Tibial artery (tissue), 4 donors: ENCODE measurements around the gene ROBO2.

Experiments
- DNase-seq, 2 donors: peaks; one replicate each; pipeline ENCODE4 v3.0.0-alpha.2; 2019
- H3K27ac ChIP-seq, 2 donors: fragments of 200-600 bp; sonication (generic) in 1 of 2; 1 replicate in 1 of 2; 2 replicates in 1 of 2; pipeline ENCODE4 v1.5.1; 2018 to 2019; ENCODE audit warnings: mild to moderate bottlenecking in 1 of 2
- H3K27me3 ChIP-seq, 2 donors: fragments of 200-600 bp; sonication (generic) in 1 of 2; one replicate each; pipeline versions ENCODE4 v1.5.1 to v1.6.0; 2016 to 2019
- H3K36me3 ChIP-seq, 3 donors: fragments of 200-600 bp; sonication (generic) in 2 of 3; one replicate each; pipeline ENCODE4 v1.5.1; 2016 to 2019; ENCODE audit warnings: mild to moderate bottlenecking in 2 of 3
- H3K4me1 ChIP-seq, 4 donors: fragments of 200-600 bp; sonication (generic) in 2 of 4; 1 replicate in 3 of 4; 2 replicates in 1 of 4; pipeline ENCODE4 v1.5.1; 2016 to 2019
- H3K4me3 ChIP-seq, 2 donors: fragments of 200-600 bp; sonication (generic) in 1 of 2; 1 replicate in 1 of 2; 2 replicates in 1 of 2; pipeline ENCODE4 v1.5.1; 2018 to 2019; ENCODE audit warnings: mild to moderate bottlenecking in 2 of 2
- H3K9me3 ChIP-seq, 3 donors: fragments of 200-600 bp; sonication (generic) in 1 of 3; one replicate each; pipeline ENCODE4 v1.5.1; 2016 to 2019
- CTCF ChIP-seq, 2 experiments: fragments of 200-600 bp in 1 of 2; fragments of 450-650 bp in 1 of 2; IDR thresholded peaks; one replicate each; pipeline ENCODE4 v1.5.1; 2017 to 2019; ENCODE audit warnings: antibody characterized with exemption in 2 of 2, mild to moderate bottlenecking in 1 of 2, moderate library complexity in 1 of 2
- intact Hi-C: fragments of 100-400 bp; cut with DNase I; formaldehyde crosslinking; loops from one replicate; pipeline ENCODE4 v1.15.0; 2023; ENCODE audit warnings: low total_unique reads

Gene ROBO2

GRCh38 chr3:77146004-77146403 is 106.1 kb downstream of the ROBO2 start:
- Histone ChIP-seq H3K4me1 (no peaks in the 10 kb centered on the region), H3K36me3 (no peaks in the 10 kb centered on the region), H3K27ac (no peak overlapping the region), H3K27me3 (no peaks in the 10 kb centered on the region), H3K9me3 (no peaks in the 10 kb centered on the region), H3K4me3 (no peak overlapping the region)
- intact Hi-C loops, result no loop called here
- TF ChIP-seq CTCF (IDR thresholded peaks at IDR 0.05), result no peak
- no peak for DNase-seq

- H3K27me3 ChIP-seq, result no peaks in the 10 kb centered on the region
- H3K9me3 ChIP-seq, result no peaks in the 10 kb centered on the region
- H3K36me3 ChIP-seq, result no peaks in the 10 kb centered on the region
- no peak for TF ChIP-seq CTCF (IDR thresholded peaks at IDR 0.05)
- H3K4me1 ChIP-seq, result no peaks in the 10 kb centered on the region
- no peak overlapping the region for H3K27ac ChIP-seq
- H3K4me3 ChIP-seq, result no peak overlapping the region
- no peak for DNase-seq
- intact Hi-C loops, result no loop called here
Measured at GRCh38 chr3:77147836-77148578, 108.1 kb downstream of the ROBO2 start.

- Histone ChIP-seq H3K4me3 (no peak overlapping the region), H3K27me3 (no peaks in the 10 kb centered on the region), H3K9me3 (no peaks in the 10 kb centered on the region), H3K4me1 (no peaks in the 10 kb centered on the region), H3K27ac (no peak overlapping the region), H3K36me3 (no peaks in the 10 kb centered on the region)
- DNase-seq, result no peak
- TF ChIP-seq CTCF (IDR thresholded peaks at IDR 0.05), result no peak
- intact Hi-C loops, result no loop called here
Measured at GRCh38 chr3:77149382-77149781, 109.5 kb downstream of the ROBO2 start.

- no peak for DNase-seq
- Histone ChIP-seq H3K27ac (no peak overlapping the region), H3K9me3 (no peaks in the 10 kb centered on the region), H3K27me3 (no peaks in the 10 kb centered on the region), H3K4me1 (no peaks in the 10 kb centered on the region), H3K4me3 (no peak overlapping the region), H3K36me3 (no peaks in the 10 kb centered on the region)
- intact Hi-C loops, result no loop called here
- no peak for TF ChIP-seq CTCF (IDR thresholded peaks at IDR 0.05)
Measured at GRCh38 chr3:77150028-77150427, 110.1 kb downstream of the ROBO2 start.

GRCh38 chr3:77150759-77151158 is 110.9 kb downstream of the ROBO2 start:
- no peaks in the 10 kb centered on the region for H3K27me3 ChIP-seq
- no peaks in the 10 kb centered on the region for H3K4me1 ChIP-seq
- H3K36me3 ChIP-seq, result no peaks in the 10 kb centered on the region
- H3K27ac ChIP-seq, result no peak overlapping the region
- H3K9me3 ChIP-seq, result no peaks in the 10 kb centered on the region
- no peak for TF ChIP-seq CTCF (IDR thresholded peaks at IDR 0.05)
- intact Hi-C loops, result no loop called here
- no peak for DNase-seq
- no peak overlapping the region for H3K4me3 ChIP-seq
